NCI-H345 (cell line): ENCODE results near the gene OR10P1.
A peak's percentile ranks its signal among the peaks of the same experiment; 100 is the strongest.

Experiments
- DNase-seq: peaks from one replicate; lab custom pipeline; 2025; lab: John Stamatoyannopoulos, UW

The OR10P1 gene

DNA sequence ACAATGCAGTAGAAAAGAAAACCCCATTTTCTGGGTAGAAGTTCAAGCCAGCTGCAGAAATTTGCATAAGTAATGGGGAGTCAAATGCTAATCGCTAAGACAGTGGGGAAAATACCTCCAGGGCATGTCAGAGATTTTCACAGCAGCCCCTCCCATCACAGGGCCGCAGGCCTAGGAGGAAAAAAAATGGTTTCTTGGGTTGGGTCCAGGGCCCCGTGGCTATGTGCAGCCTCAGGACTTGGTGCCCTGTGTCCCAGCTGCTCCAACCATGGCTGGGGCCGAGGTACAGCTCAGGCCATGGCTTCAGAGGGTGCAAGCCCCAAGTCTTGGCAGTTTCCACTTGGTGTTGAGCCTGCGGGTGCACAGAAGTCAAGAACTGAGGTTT is 14.6 kb downstream of the OR10P1 start:
- DNase-seq = no peak

DNA sequence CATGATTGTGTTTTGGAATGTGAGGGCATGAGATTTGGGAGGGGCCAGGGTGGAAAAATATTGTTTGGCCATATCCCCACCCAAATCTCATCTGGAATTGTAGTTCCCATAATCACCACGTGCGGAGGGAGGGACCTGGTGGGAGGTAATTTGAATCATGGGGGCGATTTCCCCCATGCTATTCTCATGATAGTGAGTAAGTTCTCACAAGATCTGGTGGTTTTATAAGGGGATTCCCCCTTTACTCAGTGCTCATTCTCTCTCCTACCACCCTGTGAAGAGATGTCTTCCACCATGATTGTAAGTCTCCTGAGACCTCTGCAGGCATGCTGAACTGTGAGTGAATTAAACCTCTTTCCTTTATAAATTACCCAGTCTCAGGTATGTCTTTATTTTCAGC is 15.7 kb downstream of the OR10P1 start:
- no peak for DNase-seq

DNA sequence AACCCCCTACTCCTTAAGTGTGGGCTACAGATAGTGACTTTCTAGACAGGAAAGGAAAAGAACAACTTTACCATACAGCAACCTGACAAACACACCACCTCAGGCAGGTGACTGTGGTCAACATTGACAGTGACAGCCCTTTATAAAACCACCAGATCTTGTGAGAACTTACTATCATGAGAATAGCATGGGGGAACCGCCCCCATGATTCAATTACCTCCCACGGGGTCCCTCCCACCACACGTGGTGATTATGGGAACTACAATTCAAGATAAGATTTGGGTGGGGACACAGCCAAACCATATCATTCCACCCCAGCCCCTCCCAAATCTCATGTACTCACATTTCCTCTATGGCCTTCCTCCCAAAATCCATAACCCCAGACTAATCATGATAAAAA is 16.3 kb downstream of the OR10P1 start:
- no peak for DNase-seq

DNA sequence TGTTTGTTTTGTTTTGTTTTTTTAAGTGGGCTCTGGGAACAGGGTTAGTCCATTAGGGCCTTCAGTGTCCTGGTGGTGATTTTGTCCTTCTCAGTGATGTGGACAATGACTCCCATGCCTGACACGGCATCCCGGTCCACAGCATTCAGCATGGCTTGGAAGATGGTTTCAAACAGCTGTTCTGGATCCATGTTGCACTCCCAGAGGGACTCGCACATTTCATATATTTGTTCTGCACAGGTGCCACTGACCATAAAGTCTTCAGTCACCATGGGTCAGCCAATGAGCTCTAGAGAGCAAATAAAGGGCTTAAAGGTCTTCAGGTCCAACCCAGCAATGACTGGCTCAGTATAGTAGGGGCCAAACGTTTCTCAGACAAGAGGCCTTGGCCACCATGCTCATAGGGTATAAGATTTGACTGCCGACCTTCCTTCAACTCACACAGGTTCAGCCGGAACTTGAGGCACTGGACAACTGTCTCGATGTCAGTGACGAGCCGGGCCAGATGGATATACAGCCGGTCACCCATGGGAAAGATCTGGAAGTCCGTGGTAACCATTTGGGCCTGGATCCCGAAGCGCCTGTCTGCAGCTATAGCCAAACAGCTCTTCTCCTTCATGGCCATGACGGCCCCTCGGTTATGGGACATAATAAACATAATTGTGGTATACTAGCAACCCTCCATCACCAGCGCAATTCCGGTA is 18.0 kb downstream of the OR10P1 start:
- no peak for DNase-seq

DNA sequence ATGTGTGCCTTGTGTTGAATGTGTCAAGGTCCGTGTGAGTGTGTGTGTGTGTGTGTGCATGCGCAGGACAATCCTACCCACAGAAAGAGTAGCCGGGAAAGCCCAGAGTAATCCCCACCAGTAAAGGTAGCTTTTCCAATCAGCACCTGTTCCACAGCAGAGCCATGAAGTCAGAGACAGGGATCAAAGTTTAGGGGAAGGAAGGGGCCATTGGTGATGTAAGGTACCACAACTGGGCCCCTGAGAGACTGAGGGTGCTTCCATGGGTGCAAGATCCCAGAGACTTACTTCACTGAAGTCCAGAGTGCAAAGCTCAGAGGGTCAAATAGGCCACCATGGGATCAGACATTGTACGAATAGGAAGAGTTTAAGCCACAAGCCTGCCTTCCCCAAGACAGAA is 20.5 kb downstream of the OR10P1 start:
- no peak for DNase-seq

DNA sequence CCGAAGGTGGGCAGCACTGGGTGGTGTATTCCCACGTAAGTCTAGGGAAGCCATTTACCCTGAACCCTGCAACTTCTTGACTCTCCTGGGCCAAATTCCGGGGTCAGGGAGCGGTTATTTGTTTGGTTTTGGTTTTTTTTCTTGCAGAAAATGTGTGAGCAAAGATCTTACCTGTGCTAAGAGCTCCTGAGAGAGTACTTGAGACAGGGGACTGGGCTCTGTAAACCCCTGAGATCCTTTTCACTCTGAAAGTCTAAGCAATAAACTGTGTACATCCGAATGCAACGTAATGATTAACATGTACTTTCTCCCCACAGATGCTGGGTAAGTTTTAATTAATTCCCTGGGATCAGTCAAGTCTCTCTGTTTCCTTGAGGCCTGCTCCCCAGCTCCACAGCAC is 21.5 kb downstream of the OR10P1 start:
- DNase-seq = no peak

DNA sequence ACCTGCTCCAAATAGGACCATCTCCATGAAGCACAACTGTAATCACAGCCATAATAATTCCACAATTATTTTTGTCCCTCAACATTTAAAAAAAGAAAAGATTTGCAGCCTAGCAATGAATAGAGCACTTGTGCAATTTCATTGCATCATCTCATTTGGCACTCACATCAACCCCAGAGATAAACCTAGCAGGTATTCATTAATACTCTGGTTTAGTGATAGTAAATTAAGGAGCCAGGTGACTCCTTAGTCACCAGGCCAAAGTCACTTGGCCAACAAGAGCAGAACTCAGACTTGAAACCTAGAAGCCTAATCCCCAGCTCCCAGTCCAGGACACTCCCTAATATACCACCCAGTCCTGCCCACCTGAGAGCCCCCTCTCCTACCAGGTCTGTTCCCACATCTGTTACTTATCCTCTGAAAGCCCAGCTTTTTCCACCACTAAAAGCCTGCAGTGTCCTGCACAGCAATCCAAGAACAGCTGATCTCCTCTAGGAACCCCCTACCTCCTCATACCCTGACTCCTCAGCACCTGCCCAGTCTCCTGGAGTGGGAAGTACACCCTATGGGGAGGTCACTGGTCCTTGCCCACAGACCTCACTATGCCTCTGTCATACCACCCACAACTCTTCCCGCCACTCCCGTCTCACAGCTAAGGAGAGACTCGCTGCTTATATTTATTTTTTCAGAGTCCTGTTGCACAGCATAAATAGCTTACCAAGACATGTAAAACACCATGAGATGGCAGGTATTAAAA is 22.1 kb downstream of the OR10P1 start:
- DNase-seq = no peak

DNA sequence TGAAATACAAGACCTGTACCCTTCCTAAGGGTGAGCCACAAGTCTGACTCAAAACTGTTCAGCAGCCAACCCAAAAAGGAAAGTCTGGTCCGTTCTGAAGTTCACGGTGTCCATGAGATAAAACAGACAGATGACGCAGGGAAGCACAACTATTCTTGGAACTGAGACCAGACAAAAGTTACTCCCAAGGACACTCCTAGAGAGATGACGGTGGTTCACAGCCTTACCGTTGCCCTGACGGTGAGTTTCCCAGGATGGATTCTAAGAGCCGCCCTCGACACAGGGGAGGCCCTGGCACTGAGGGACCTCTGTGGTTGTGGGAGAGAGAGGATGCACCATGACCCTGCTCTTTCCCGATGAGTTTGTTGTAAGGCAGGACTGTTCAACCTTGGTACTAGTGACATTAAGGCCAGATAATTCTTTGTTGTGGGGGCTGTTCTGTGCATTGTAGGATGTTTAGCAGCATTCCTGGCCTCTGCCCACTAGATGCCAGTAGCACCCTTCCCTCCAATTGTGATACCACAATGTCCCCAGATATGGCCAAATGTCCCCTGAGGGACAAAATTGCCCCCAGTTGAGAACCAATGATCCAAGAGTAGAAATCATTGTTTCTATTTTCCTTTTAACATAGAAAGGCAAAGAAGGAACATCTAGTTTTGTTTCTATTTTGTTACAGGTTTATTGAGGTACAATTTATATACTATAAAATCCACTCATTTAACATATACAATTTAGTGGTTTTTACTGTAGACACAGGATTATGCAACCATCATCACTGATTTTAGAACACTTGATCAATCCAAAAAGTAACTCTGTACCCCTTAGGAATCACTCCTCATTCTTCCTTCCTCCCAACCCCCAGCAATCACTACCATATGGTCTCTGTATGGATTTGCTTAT is 23.0 kb downstream of the OR10P1 start:
- DNase-seq = peak; percentile 5

DNA sequence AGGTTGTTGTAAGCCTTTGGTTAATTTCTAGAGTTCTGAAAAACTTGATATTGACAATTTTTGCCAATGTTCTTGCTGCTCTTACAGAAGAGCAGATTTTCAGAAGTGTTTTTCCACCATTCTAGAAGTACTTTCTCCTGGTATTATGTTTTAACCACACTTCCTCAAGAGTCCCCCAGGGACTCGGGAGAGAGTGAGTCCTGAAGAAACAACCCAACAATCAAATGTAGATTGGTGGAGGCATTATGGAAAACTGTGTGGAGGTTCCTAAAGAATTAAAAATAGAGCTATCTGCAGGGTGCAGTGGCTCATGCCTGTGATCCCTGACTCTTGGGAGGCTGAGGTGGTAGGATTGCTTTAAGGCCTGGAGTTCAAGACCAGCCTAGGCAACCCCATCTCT is 26.7 kb downstream of the OR10P1 start:
- no peak for DNase-seq

DNA sequence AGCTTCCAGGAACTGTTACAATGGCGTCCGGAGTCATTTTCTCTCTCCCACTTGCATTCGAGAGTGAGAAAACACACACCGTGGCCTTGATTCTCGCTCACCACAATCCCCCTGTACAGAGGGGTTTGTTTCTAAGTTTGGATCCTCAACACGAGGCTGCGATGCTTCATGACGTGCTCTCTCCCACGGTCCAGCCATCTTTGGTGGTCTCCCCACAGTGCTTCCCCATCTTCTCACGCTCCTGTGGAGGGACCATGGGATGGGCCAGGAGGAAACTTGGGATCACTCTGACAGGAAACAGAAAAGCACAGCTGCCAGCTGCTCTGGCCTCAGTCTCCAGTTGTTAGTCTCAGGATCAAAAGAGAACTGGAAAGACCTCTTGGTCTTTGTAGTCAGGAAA is 28.1 kb downstream of the OR10P1 start:
- no peak for DNase-seq

DNA sequence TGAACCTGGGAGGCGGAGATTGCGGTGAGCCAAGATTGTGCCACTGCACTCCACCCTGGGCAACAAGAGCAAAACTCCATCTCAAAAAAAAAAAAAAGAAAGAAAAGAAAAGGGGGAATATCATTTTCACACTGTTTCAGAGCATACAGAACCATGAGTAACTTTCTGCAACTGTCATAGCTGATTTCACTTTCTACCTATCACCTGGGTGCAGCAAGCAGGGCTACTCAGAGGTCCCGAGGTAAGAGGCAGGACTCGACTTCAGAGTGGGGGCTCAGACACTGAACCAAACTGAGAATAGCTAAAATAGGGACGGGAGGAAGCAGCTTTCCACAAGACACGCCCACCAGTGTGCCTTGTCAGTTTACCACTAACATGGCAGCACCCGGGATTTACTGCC is 29.8 kb downstream of the OR10P1 start:
- no peak for DNase-seq

DNA sequence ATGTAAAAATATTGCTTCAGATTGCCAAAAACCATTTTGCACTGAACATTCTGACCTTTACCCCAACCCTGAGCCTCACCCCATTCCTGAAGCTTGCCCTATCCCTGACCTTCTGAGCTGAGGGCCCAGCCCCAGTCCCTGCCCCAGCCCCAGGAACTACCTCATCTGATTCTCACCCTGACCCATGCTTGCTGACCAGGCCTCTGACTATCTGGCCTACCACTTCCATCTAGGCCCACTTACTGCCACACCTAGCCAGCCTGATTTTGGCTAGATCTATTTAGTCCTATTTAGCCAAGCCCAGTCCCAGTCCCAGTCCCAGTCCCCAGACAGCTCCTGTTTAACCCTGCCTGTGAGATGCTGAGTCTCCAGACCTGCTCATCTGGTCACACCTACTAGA is 33.6 kb downstream of the OR10P1 start:
- no peak for DNase-seq

DNA sequence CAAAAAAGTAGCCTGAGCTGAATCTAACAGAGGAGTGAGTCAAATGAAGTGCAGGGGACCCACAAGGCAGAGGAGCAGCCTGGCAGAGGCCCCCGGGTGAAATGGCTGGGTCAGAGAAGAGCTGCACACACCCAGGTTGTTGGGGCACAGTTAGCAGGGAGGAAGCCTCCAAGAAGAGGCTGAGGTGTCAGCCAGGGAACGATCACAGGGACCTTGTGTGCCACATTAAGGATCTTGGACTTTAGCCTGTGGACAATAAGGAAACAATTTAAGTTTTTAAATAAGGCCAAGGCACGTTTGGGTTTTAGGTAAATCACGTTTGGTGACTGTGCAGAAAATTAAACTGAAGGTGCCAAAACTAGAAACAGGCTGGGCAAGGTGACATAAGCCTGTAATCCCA is 35.1 kb downstream of the OR10P1 start:
- no peak for DNase-seq

DNA sequence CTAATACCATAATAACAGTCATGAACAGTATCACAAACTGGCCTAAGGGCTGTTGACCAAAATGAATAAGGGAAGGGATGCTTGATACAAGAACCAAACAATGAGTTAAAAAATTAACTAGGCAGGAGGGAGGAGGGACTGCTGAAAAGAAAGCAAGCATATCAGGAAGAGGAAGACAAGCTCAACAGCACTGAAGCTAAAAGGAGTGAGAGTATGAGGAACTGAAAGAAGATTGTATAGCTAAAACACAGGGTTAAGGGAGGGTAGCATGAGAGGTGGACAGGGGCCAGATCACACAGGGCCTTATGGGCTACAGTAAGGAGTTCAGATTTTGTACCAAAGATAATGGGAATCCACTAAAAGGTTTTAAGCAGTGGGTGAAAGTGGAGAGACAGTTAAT is 36.9 kb downstream of the OR10P1 start:
- no peak for DNase-seq

DNA sequence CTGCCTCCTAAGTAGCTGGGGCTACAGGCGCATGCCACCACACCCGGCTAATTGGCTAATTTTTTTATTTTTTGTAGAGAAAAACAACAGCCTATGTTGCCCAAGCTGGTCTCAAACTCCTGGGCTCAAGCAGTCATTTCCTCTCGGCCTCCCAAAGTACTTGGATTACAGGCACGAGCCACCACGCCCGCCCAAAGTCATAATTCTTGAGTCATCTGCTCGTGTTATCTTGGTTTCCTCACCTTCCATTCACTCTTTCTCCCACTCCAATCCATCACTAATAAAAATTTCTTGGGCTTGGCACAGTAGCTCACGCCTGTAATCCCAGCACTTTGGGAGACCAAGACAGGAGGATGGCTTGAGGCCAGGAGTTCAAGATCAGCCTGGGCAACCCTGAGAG is 39.0 kb downstream of the OR10P1 start:
- no peak for DNase-seq

DNA sequence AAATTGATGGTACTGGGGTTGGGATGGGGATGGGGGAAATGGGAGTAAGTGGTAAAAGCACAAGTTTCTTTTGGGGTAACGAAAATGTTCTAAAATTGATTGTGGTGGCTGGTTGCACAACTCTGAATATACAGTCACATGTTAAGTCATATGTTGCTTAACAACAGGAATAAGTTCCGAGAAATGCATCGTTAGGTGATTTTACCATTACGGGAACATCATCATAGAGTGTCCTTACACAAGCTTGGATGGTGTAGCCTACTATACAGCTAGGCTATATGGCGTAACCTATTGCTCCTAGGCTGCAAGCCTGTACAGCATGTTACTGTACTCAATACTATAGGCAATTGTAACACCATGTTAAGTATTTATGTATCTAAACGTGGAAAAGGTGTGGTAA is 40.0 kb downstream of the OR10P1 start:
- no peak for DNase-seq

DNA sequence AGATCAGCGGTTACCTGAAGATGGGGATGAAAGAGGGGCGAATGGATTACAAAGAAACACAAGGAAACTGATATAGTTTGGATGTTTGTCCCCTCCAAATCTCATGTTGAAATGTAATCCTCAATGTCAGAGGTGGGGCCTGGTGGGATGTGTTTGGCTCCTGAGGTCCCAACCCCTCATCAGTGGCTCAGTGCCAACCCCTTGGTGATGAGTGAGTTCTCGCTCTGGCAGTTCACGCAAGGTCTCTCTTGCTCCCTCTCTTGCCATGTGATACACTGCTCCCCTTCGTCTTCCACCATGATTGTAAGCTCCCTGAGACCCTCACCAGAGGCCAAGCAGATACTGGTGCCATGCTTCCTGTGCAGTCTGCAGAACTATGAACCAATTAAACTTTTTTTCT is 43.0 kb downstream of the OR10P1 start:
- no peak for DNase-seq

DNA sequence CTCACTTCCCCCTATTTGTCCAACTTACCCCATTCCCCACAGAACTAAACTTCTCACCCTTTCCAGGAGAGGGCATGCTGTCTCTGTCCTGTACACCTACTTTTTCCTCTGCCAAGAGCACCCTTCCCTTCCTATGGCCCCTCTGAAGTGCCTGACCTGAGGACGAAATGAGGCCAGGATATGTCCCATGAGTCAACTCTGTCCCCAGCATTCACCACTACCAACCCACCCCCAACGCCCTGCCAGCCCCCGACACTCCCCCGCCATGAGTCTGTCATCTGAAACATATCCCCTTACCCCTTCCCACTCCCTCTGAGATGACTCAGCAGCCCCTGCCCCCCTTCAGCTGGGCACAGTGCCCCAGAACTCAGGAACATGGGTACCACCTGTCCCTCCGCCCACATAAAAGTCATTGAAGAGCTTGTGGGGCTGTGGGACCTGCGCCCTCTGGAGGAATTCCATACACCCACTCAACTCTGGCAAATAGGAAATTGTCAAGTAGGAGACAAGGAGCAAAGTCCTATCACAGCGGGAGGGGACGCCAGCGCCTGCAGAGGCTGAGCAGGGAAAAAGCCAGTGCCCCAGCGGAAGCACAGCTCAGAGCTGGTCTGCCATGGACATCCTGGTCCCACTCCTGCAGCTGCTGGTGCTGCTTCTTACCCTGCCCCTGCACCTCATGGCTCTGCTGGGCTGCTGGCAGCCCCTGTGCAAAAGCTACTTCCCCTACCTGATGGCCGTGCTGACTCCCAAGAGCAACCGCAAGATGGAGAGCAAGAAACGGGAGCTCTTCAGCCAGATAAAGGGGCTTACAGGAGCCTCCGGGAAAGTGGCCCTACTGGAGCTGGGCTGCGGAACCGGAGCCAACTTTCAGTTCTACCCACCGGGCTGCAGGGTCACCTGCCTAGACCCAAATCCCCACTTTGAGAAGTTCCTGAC is 44.7 kb downstream of the OR10P1 start:
- peak; percentile 22 for DNase-seq

DNA sequence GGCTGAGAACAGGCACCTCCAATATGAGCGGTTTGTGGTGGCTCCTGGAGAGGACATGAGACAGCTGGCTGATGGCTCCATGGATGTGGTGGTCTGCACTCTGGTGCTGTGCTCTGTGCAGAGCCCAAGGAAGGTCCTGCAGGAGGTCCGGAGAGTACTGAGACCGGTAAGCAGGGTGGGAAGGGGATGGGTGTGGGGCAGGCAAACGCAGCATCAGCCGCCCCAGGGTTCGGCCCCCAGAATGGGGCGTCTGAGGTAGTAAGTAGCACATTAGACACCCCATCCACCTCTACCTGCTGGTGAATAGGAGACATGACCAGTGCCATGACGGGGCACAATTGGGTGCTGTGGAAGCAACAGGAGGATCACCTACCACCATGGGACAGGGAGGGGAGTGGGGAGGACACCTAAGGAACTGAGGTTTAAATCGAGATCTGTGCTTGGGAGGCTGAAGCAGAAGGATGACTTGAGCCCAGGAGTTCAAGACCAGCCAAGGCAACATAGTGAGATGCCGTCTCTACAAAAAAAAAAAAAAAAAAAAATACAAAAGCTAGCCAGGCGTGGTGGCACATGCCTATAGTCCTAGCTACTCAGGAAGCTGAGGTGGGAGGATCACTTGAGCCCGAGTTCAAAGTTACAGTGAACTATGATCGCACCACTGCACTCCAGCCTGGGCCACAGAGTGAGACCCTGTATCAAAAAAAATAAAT is 45.5 kb downstream of the OR10P1 start:
- DNase-seq = no peak

DNA sequence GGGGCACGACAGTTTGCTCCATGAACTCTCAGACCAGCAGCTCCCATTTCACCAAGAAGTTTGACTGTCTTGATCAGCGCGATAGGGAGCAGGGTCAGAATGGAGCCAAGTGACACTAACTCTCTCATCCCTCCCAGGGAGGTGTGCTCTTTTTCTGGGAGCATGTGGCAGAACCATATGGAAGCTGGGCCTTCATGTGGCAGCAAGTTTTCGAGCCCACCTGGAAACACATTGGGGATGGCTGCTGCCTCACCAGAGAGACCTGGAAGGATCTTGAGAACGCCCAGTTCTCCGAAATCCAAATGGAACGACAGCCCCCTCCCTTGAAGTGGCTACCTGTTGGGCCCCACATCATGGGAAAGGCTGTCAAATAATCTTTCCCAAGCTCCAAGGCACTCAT is 47.0 kb downstream of the OR10P1 start:
- no peak for DNase-seq

DNA sequence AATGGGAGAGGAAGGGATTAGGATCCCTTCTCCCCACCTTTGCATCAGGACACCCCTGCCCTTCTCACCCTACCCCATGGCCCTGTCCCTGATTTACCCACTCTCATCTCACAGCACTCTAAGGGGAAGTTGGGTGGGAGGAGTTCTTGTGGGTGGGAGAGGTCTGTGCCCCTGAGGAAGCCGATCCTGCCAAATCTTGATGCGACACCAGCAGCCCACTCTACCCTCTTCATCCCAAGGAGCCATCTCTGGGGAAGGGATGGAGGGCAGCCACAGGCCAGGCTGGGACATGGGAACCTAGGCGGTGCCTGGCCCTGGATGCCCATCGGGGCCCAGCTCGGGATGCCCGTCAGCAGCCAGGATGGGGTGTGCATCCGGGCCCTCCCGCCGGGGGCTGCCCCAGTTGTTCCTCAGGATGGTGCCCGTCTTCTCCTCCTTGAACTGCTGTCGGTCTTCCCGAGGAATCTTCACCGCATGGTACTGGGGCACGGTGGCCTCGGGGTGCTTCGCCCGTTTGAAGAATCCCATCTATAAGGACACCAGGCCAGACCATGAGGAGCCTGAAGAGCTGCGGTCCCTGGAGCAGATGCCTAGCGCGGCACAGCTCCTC is 48.2 kb downstream of the OR10P1 start:
- DNase-seq = no peak
